ENCODE results near the gene PDRG1. TPM values are rescaled to one million over a fixed set of nuclear protein-coding genes. Genes with fewer than 3 reads are reported as not detected.

PDRG1 gene
- polyA plus RNA-seq (2013), result 19.8 TPM

- H3K4me3 ChIP-seq (ENCODE audit: control insufficient read depth in 1 of 7, extremely low read depth in 1 of 7, insufficient read depth in 4 of 7, low read depth in 2 of 7, low read length in 6 of 7), result peak within 1 kb of the TSS; percentile 72 to 98 (median 91)
- WGBS (ENCODE audit: insufficient coverage), result under 1% methylated on average over 60 of the region's 63 CpGs
- ChIA-PET CTCF (interaction anchor here (0.6 to 6.7 kb wide), 29 partner anchors 8 to 143 kb away, joined by 3 to 98 read pairs (median 4); no protein-coding TSS in a partner anchor), POLR2A (interaction anchor here (0.6 to 1.6 kb wide), 6 partner anchors 15 to 204 kb away, joined by 3 to 4 read pairs (median 3); no protein-coding TSS in a partner anchor)
- DNase-seq, result peak; percentile 93 to 97 (median 97)
- peaks cover 0 to 8% (median 6%) of the 10 kb centered on the region in 5 experiments for H3K9me3 ChIP-seq (ENCODE audit: control extremely low read depth in 1 of 5, control insufficient read depth in 4 of 5, insufficient read depth in 2 of 5, low read depth in 1 of 5, low read length in 4 of 5)
- peaks cover 6 to 34% (median 25%) of the 10 kb centered on the region in 4 experiments for H3K36me3 ChIP-seq (ENCODE audit: control insufficient read depth in 4 of 4, insufficient read depth in 4 of 4, low read length in 3 of 4)
- H3K4me1 ChIP-seq (ENCODE audit: control extremely low read depth in 1 of 4, control insufficient read depth in 4 of 4, insufficient read depth in 4 of 4, low read length in 3 of 4), result peaks cover 0 to 18% (median 12%) of the 10 kb centered on the region in 4 experiments
- peaks cover 0 to 17% (median 0%) of the 10 kb centered on the region in 5 experiments for H3K27me3 ChIP-seq (replicated peaks in 2 of 5; ENCODE audit: control insufficient read depth in 4 of 5, insufficient read depth in 5 of 5, low read length in 4 of 5)
- peak within 1 kb of the TSS; percentile 90 to 93 for H3K27ac ChIP-seq (ENCODE audit: insufficient read depth in 1 of 2, low read depth in 1 of 2, low read length in 2 of 2, poor library complexity in 1 of 2, severe bottlenecking in 2 of 2)
These were observed at the start of gene PDRG1 for GRCh38 chr20:31951530-31952453. PDRG1 (minus strand) TSS chr20:31952046; CDS start chr20:31951961, 85 bp downstream.

GRCh38 chr20:31998246-31998645, 46.4 kb upstream of the PDRG1 start:
- H3K36me3 ChIP-seq (ENCODE audit: control insufficient read depth in 4 of 4, insufficient read depth in 4 of 4, low read length in 3 of 4), result no peaks in the 10 kb centered on the region
- DNase-seq, result no peak
- H3K9me3 ChIP-seq (ENCODE audit: control extremely low read depth in 1 of 5, control insufficient read depth in 4 of 5, insufficient read depth in 2 of 5, low read depth in 1 of 5, low read length in 4 of 5), result no peaks in the 10 kb centered on the region
- peaks cover 0 to 10% (median 4%) of the 10 kb centered on the region in 4 experiments for H3K4me1 ChIP-seq (ENCODE audit: control extremely low read depth in 1 of 4, control insufficient read depth in 4 of 4, insufficient read depth in 4 of 4, low read length in 3 of 4)
- no peak overlapping the region for H3K4me3 ChIP-seq (ENCODE audit: control insufficient read depth in 1 of 7, extremely low read depth in 1 of 7, insufficient read depth in 4 of 7, low read depth in 2 of 7, low read length in 6 of 7)
- H3K27ac ChIP-seq (ENCODE audit: insufficient read depth in 1 of 2, low read depth in 1 of 2, low read length in 2 of 2, poor library complexity in 1 of 2, severe bottlenecking in 2 of 2), result no peak overlapping the region
- WGBS (ENCODE audit: insufficient coverage), result 88% methylated on average over 2 of the region's 2 CpGs
- POLR2A ChIA-PET, result no interaction called here
- peaks cover 4 to 29% (median 15%) of the 10 kb centered on the region in 5 experiments for H3K27me3 ChIP-seq (replicated peaks in 2 of 5; ENCODE audit: control insufficient read depth in 4 of 5, insufficient read depth in 5 of 5, low read length in 4 of 5)
- CTCF ChIA-PET, result no interaction called here

- no peak overlapping the region for H3K27ac ChIP-seq (ENCODE audit: insufficient read depth in 1 of 2, low read depth in 1 of 2, low read length in 2 of 2, poor library complexity in 1 of 2, severe bottlenecking in 2 of 2)
- no peak for DNase-seq
- H3K4me1 ChIP-seq (ENCODE audit: control extremely low read depth in 1 of 4, control insufficient read depth in 4 of 4, insufficient read depth in 4 of 4, low read length in 3 of 4), result peaks cover 0 to 10% (median 4%) of the 10 kb centered on the region in 4 experiments
- H3K4me3 ChIP-seq (ENCODE audit: control insufficient read depth in 1 of 7, extremely low read depth in 1 of 7, insufficient read depth in 4 of 7, low read depth in 2 of 7, low read length in 6 of 7), result no peak overlapping the region
- H3K27me3 ChIP-seq (replicated peaks in 2 of 5; ENCODE audit: control insufficient read depth in 4 of 5, insufficient read depth in 5 of 5, low read length in 4 of 5), result peaks cover 5 to 38% (median 21%) of the 10 kb centered on the region in 5 experiments
- POLR2A ChIA-PET, result no interaction called here
- no peaks in the 10 kb centered on the region for H3K9me3 ChIP-seq (ENCODE audit: control extremely low read depth in 1 of 5, control insufficient read depth in 4 of 5, insufficient read depth in 2 of 5, low read depth in 1 of 5, low read length in 4 of 5)
- no peaks in the 10 kb centered on the region for H3K36me3 ChIP-seq (ENCODE audit: control insufficient read depth in 4 of 4, insufficient read depth in 4 of 4, low read length in 3 of 4)
- WGBS (ENCODE audit: insufficient coverage), result 95% methylated on average over 18 of the region's 18 CpGs
- CTCF ChIA-PET, result no interaction called here
These were observed 45.1 kb upstream of the PDRG1 start for GRCh38 chr20:31996996-31997395.

GRCh38 chr20:31992086-31992485, 40.2 kb upstream of the PDRG1 start:
- Histone ChIP-seq H3K4me3 (ENCODE audit: control insufficient read depth in 1 of 7, extremely low read depth in 1 of 7, insufficient read depth in 4 of 7, low read depth in 2 of 7, low read length in 6 of 7) (no peak overlapping the region), H3K9me3 (ENCODE audit: control extremely low read depth in 1 of 5, control insufficient read depth in 4 of 5, insufficient read depth in 2 of 5, low read depth in 1 of 5, low read length in 4 of 5) (no peaks in the 10 kb centered on the region), H3K27ac (ENCODE audit: insufficient read depth in 1 of 2, low read depth in 1 of 2, low read length in 2 of 2, poor library complexity in 1 of 2, severe bottlenecking in 2 of 2) (no peak overlapping the region), H3K4me1 (ENCODE audit: control extremely low read depth in 1 of 4, control insufficient read depth in 4 of 4, insufficient read depth in 4 of 4, low read length in 3 of 4) (peaks cover 0 to 10% (median 4%) of the 10 kb centered on the region in 4 experiments), H3K36me3 (ENCODE audit: control insufficient read depth in 4 of 4, insufficient read depth in 4 of 4, low read length in 3 of 4) (no peaks in the 10 kb centered on the region), H3K27me3 (replicated peaks in 2 of 5; ENCODE audit: control insufficient read depth in 4 of 5, insufficient read depth in 5 of 5, low read length in 4 of 5) (peaks cover 5 to 38% (median 21%) of the 10 kb centered on the region in 5 experiments)
- POLR2A ChIA-PET, result no interaction called here
- WGBS (ENCODE audit: insufficient coverage), result 90% methylated on average over 1 of the region's 2 CpGs
- no peak for DNase-seq
- CTCF ChIA-PET, result no interaction called here

GRCh38 chr20:31991339-31991705, 39.5 kb upstream of the PDRG1 start:
- Histone ChIP-seq H3K9me3 (ENCODE audit: control extremely low read depth in 1 of 5, control insufficient read depth in 4 of 5, insufficient read depth in 2 of 5, low read depth in 1 of 5, low read length in 4 of 5) (no peaks in the 10 kb centered on the region), H3K4me1 (ENCODE audit: control extremely low read depth in 1 of 4, control insufficient read depth in 4 of 4, insufficient read depth in 4 of 4, low read length in 3 of 4) (peaks cover 0 to 10% (median 4%) of the 10 kb centered on the region in 4 experiments), H3K4me3 (ENCODE audit: control insufficient read depth in 1 of 7, extremely low read depth in 1 of 7, insufficient read depth in 4 of 7, low read depth in 2 of 7, low read length in 6 of 7) (no peak overlapping the region), H3K36me3 (ENCODE audit: control insufficient read depth in 4 of 4, insufficient read depth in 4 of 4, low read length in 3 of 4) (no peaks in the 10 kb centered on the region), H3K27ac (ENCODE audit: insufficient read depth in 1 of 2, low read depth in 1 of 2, low read length in 2 of 2, poor library complexity in 1 of 2, severe bottlenecking in 2 of 2) (no peak overlapping the region), H3K27me3 (replicated peaks in 2 of 5; ENCODE audit: control insufficient read depth in 4 of 5, insufficient read depth in 5 of 5, low read length in 4 of 5) (peaks cover 5 to 38% (median 21%) of the 10 kb centered on the region in 5 experiments)
- CTCF ChIA-PET, result interaction anchor here (1.8 kb wide), 1 partner anchor 21 kb away, joined by 4 read pairs; no protein-coding TSS in a partner anchor
- POLR2A ChIA-PET, result no interaction called here
- DNase-seq, result no peak
- WGBS (ENCODE audit: insufficient coverage), result 100% methylated on average over 1 of the region's 1 CpG

GRCh38 chr20:31990641-31991338, 38.9 kb upstream of the PDRG1 start:
- Histone ChIP-seq H3K36me3 (ENCODE audit: control insufficient read depth in 4 of 4, insufficient read depth in 4 of 4, low read length in 3 of 4) (no peaks in the 10 kb centered on the region), H3K4me3 (ENCODE audit: control insufficient read depth in 1 of 7, extremely low read depth in 1 of 7, insufficient read depth in 4 of 7, low read depth in 2 of 7, low read length in 6 of 7) (no peak overlapping the region), H3K27ac (ENCODE audit: insufficient read depth in 1 of 2, low read depth in 1 of 2, low read length in 2 of 2, poor library complexity in 1 of 2, severe bottlenecking in 2 of 2) (no peak overlapping the region), H3K9me3 (ENCODE audit: control extremely low read depth in 1 of 5, control insufficient read depth in 4 of 5, insufficient read depth in 2 of 5, low read depth in 1 of 5, low read length in 4 of 5) (no peaks in the 10 kb centered on the region), H3K4me1 (ENCODE audit: control extremely low read depth in 1 of 4, control insufficient read depth in 4 of 4, insufficient read depth in 4 of 4, low read length in 3 of 4) (peaks cover 0 to 10% (median 4%) of the 10 kb centered on the region in 4 experiments), H3K27me3 (replicated peaks in 2 of 5; ENCODE audit: control insufficient read depth in 4 of 5, insufficient read depth in 5 of 5, low read length in 4 of 5) (peaks cover 5 to 36% (median 21%) of the 10 kb centered on the region in 5 experiments)
- DNase-seq, result no peak
- CTCF ChIA-PET, result interaction anchor here (1.2 to 1.8 kb wide), 2 partner anchors 10 to 20 kb away, joined by 4 read pairs; no protein-coding TSS in a partner anchor
- 78% methylated on average over 3 of the region's 6 CpGs for WGBS (ENCODE audit: insufficient coverage)
- POLR2A ChIA-PET, result interaction anchor here (0.6 kb wide), 1 partner anchor 200 kb away, joined by 3 read pairs; no protein-coding TSS in a partner anchor
